OCI-LY1 (cell line): ENCODE data around the gene UBE2D1.

Experiments
- CTCF ChIP-seq: fragments of 200-600 bp; sonication (generic), shearing (Covaris generic); IDR thresholded peaks from 2 replicates; pipeline ENCODE4 v1.5.1; 2017; ENCODE audit warnings: mild to moderate bottlenecking, antibody characterized with exemption, low read length, moderate library complexity, mixed read lengths
- EZH2 ChIP-seq: fragments of 200-600 bp; sonication (generic), shearing (Covaris generic); IDR thresholded peaks from 2 replicates; pipeline ENCODE4 v1.8.0; 2017; ENCODE audit warnings: borderline replicate concordance, mixed run types, mild to moderate bottlenecking, antibody characterized with exemption, low read length, moderate library complexity, mixed read lengths

- TF ChIP-seq CTCF (no peak), EZH2 (no peak)
These were observed 65.8 kb downstream of the UBE2D1 start for GRCh38 chr10:58400609-58401008.
